ENCODE data around the gene ACSM5. TPM values are rescaled to one million over a fixed set of nuclear protein-coding genes. Genes with fewer than 3 reads are reported as not detected.
"Not testable (repeated sequence)": the region's sequence is repeated elsewhere in the genome, so short reads cannot be mapped to it uniquely, and the experiment has no call there.

ACSM5 gene
- total and polyA plus RNA-seq, 2 donors (not counting 1 experiment from before 2014, with no cell fraction given): not detected

DNA sequence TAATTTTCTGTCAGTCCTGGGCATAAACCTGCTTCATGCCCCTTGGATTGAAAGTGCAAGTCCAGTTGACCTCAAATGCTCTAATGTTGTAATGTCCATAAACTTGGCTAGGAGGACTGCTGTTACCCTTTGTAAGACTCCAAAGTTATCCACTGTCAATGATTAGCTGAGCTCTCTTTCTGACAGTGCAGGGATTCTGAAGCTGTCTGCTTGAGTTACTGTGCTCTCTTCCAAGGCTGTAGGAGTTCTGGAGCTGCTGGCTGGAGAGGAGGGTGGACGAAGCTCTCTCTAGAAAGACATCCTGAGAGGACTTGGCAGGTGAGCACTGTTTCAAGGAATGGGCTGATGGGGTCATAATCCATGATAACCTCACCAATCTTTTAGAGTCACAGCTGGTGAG lies 42.0 kb downstream of the ACSM5 start, which contains the start of gene ACSM2A:
ACSM2A (plus strand) TSS at position 158 of the 400 bp plus-strand sequence. CDS start 8,594 bp downstream, outside the sequence.
- H3K27ac ChIP-seq (ENCODE audit: low read length in 2 of 2); H3K9me3 Mint-ChIP-seq (ENCODE audit: insufficient read depth); H3K4me3 Mint-ChIP-seq; CTCF ChIA-PET; H3K27me3 Mint-ChIP-seq; POLR2A ChIA-PET; intact Hi-C loops (cut with micrococcal nuclease); H3K9ac ChIP-seq (ENCODE audit: low read length); H3K4me3 ChIP-seq (ENCODE audit: control extremely low read depth in 1 of 5, extremely low read depth in 1 of 5, insufficient read depth in 1 of 5, low read depth in 2 of 5, low read length in 4 of 5); H4K20me1 ChIP-seq (ENCODE audit: control insufficient read depth, insufficient read depth, low read length, poor library complexity, severe bottlenecking); H3K4me2 ChIP-seq (replicated peaks; ENCODE audit: low read depth, low read length, poor library complexity, severe bottlenecking); H3K27ac Mint-ChIP-seq; H3K79me2 ChIP-seq (ENCODE audit: control insufficient read depth, insufficient read depth, low read length); DNase-seq; H3K9me3 ChIP-seq (ENCODE audit: control extremely low read depth in 1 of 3, control insufficient read depth in 2 of 3, insufficient read depth in 1 of 3, low read length in 2 of 3); H3K27me3 ChIP-seq (replicated peaks in 1 of 4; ENCODE audit: control extremely low read depth in 1 of 4, control insufficient read depth in 3 of 4, insufficient read depth in 4 of 4, low read length in 3 of 4); ATAC-seq (ENCODE audit: low read depth); H3K36me3 ChIP-seq (replicated peaks in 1 of 2; ENCODE audit: control extremely low read depth in 1 of 2, control insufficient read depth in 1 of 2, extremely low read depth in 1 of 2, insufficient read depth in 2 of 2, low read length in 1 of 2); H3K4me1 ChIP-seq (ENCODE audit: control insufficient read depth in 2 of 2, insufficient read depth in 2 of 2, low read length in 2 of 2); H3K4me1 Mint-ChIP-seq; H2AFZ ChIP-seq (ENCODE audit: insufficient read depth, low read depth, low read length, poor library complexity, severe bottlenecking): not testable (repeated sequence)
- WGBS (ENCODE audit: insufficient coverage): no CpG with 5 or more reads among the region's 1 CpG

DNA sequence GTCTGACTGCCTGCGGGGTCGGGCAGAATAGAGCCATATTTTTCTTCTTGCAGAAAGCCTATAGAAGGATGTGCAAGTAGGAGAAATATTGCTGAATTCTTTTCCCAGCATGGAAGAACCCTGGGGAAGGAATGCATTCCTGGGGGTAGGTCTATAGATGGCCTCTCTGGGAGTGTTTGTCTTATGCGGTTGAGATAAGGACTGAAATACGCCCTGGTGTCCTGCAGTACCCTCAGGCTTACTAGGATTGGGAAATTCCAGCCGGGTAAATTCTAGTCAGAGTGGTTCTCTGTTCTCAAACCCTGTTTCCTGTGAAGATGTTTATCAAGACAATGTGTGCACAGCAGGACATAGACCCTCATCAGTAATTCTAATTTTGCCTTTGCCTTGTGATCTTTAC lies 44.3 kb downstream of the ACSM5 start:
- H3K27me3 Mint-ChIP-seq; H3K4me3 Mint-ChIP-seq; H3K4me2 ChIP-seq (replicated peaks; ENCODE audit: low read depth, low read length, poor library complexity, severe bottlenecking); ATAC-seq (ENCODE audit: low read depth); H3K4me1 ChIP-seq (ENCODE audit: control insufficient read depth in 2 of 2, insufficient read depth in 2 of 2, low read length in 2 of 2); intact Hi-C loops (cut with micrococcal nuclease); H3K27me3 ChIP-seq (replicated peaks in 1 of 4; ENCODE audit: control extremely low read depth in 1 of 4, control insufficient read depth in 3 of 4, insufficient read depth in 4 of 4, low read length in 3 of 4); H3K79me2 ChIP-seq (ENCODE audit: control insufficient read depth, insufficient read depth, low read length); H3K9ac ChIP-seq (ENCODE audit: low read length); POLR2A ChIA-PET; H3K27ac ChIP-seq (ENCODE audit: low read length in 2 of 2); H4K20me1 ChIP-seq (ENCODE audit: control insufficient read depth, insufficient read depth, low read length, poor library complexity, severe bottlenecking); H3K27ac Mint-ChIP-seq; H3K36me3 ChIP-seq (replicated peaks in 1 of 2; ENCODE audit: control extremely low read depth in 1 of 2, control insufficient read depth in 1 of 2, extremely low read depth in 1 of 2, insufficient read depth in 2 of 2, low read length in 1 of 2); H3K9me3 Mint-ChIP-seq (ENCODE audit: insufficient read depth); H2AFZ ChIP-seq (ENCODE audit: insufficient read depth, low read depth, low read length, poor library complexity, severe bottlenecking); CTCF ChIA-PET; DNase-seq; H3K4me3 ChIP-seq (ENCODE audit: control extremely low read depth in 1 of 5, extremely low read depth in 1 of 5, insufficient read depth in 1 of 5, low read depth in 2 of 5, low read length in 4 of 5); H3K9me3 ChIP-seq (ENCODE audit: control extremely low read depth in 1 of 3, control insufficient read depth in 2 of 3, insufficient read depth in 1 of 3, low read length in 2 of 3); H3K4me1 Mint-ChIP-seq: not testable (repeated sequence)
- WGBS (ENCODE audit: insufficient coverage): no CpG with 5 or more reads among the region's 5 CpGs

DNA sequence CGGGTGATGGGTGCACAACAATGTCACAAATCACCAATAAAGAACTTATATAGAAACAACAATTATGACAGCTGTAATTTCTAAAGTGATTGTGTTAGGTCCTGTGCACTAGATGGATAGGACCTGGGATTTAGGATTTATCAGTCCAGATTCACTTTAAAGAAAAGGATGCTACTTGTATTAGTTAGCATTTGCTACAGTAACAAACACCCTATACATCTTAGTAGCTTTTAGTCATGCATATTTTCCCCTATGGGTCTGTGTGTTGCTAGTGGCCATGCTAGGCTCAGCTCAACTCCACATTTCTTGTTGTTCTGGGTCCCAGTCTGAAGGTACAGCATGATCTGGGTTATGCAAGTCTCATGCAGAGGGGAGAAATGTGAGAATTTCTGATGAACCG lies 49.9 kb downstream of the ACSM5 start:
- H3K9me3 ChIP-seq (ENCODE audit: control extremely low read depth in 1 of 3, control insufficient read depth in 2 of 3, insufficient read depth in 1 of 3, low read length in 2 of 3); ATAC-seq (ENCODE audit: low read depth); H3K79me2 ChIP-seq (ENCODE audit: control insufficient read depth, insufficient read depth, low read length); POLR2A ChIA-PET; H3K4me1 Mint-ChIP-seq; H3K4me1 ChIP-seq (ENCODE audit: control insufficient read depth in 2 of 2, insufficient read depth in 2 of 2, low read length in 2 of 2); H3K4me2 ChIP-seq (replicated peaks; ENCODE audit: low read depth, low read length, poor library complexity, severe bottlenecking); H3K4me3 ChIP-seq (ENCODE audit: control extremely low read depth in 1 of 5, extremely low read depth in 1 of 5, insufficient read depth in 1 of 5, low read depth in 2 of 5, low read length in 4 of 5); H3K27me3 ChIP-seq (replicated peaks in 1 of 4; ENCODE audit: control extremely low read depth in 1 of 4, control insufficient read depth in 3 of 4, insufficient read depth in 4 of 4, low read length in 3 of 4); H3K36me3 ChIP-seq (replicated peaks in 1 of 2; ENCODE audit: control extremely low read depth in 1 of 2, control insufficient read depth in 1 of 2, extremely low read depth in 1 of 2, insufficient read depth in 2 of 2, low read length in 1 of 2); CTCF ChIA-PET; H2AFZ ChIP-seq (ENCODE audit: insufficient read depth, low read depth, low read length, poor library complexity, severe bottlenecking); H3K27ac ChIP-seq (ENCODE audit: low read length in 2 of 2); DNase-seq; intact Hi-C loops (cut with micrococcal nuclease); H4K20me1 ChIP-seq (ENCODE audit: control insufficient read depth, insufficient read depth, low read length, poor library complexity, severe bottlenecking); H3K9me3 Mint-ChIP-seq (ENCODE audit: insufficient read depth); H3K27me3 Mint-ChIP-seq; H3K27ac Mint-ChIP-seq; H3K9ac ChIP-seq (ENCODE audit: low read length); H3K4me3 Mint-ChIP-seq: not testable (repeated sequence)
- 100% methylated on average over 1 of the region's 2 CpGs for WGBS (ENCODE audit: insufficient coverage)

DNA sequence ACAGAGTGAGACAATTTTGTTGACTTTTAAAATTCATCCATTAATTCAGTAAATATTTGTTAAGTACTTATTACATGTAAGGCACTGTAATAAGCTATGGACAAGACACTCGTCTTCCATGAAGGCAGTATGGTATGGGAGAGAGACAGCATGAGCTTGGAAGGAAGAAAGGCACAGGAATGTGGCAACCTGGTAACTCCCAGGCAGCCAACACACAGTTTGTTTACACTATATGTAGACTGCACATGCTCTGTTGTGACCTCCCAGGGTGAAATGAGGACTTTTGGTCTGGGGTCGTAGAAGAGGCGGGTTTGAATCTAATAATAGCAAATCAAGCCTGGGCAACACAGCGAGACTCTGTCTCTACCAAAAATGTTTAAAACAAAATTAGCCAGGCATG lies 51.0 kb downstream of the ACSM5 start:
- H3K27me3 Mint-ChIP-seq; CTCF ChIA-PET; H3K4me1 Mint-ChIP-seq; H3K4me3 Mint-ChIP-seq; ATAC-seq (ENCODE audit: low read depth); H2AFZ ChIP-seq (ENCODE audit: insufficient read depth, low read depth, low read length, poor library complexity, severe bottlenecking); H3K27ac Mint-ChIP-seq; H3K9ac ChIP-seq (ENCODE audit: low read length); H3K4me1 ChIP-seq (ENCODE audit: control insufficient read depth in 2 of 2, insufficient read depth in 2 of 2, low read length in 2 of 2); H3K27me3 ChIP-seq (replicated peaks in 1 of 4; ENCODE audit: control extremely low read depth in 1 of 4, control insufficient read depth in 3 of 4, insufficient read depth in 4 of 4, low read length in 3 of 4); POLR2A ChIA-PET; H3K4me3 ChIP-seq (ENCODE audit: control extremely low read depth in 1 of 5, extremely low read depth in 1 of 5, insufficient read depth in 1 of 5, low read depth in 2 of 5, low read length in 4 of 5); H3K4me2 ChIP-seq (replicated peaks; ENCODE audit: low read depth, low read length, poor library complexity, severe bottlenecking); H3K27ac ChIP-seq (ENCODE audit: low read length in 2 of 2); H3K36me3 ChIP-seq (replicated peaks in 1 of 2; ENCODE audit: control extremely low read depth in 1 of 2, control insufficient read depth in 1 of 2, extremely low read depth in 1 of 2, insufficient read depth in 2 of 2, low read length in 1 of 2); H4K20me1 ChIP-seq (ENCODE audit: control insufficient read depth, insufficient read depth, low read length, poor library complexity, severe bottlenecking); H3K79me2 ChIP-seq (ENCODE audit: control insufficient read depth, insufficient read depth, low read length); H3K9me3 Mint-ChIP-seq (ENCODE audit: insufficient read depth); H3K9me3 ChIP-seq (ENCODE audit: control extremely low read depth in 1 of 3, control insufficient read depth in 2 of 3, insufficient read depth in 1 of 3, low read length in 2 of 3); DNase-seq; intact Hi-C loops (cut with micrococcal nuclease): not testable (repeated sequence)
- WGBS (ENCODE audit: insufficient coverage): no CpG with 5 or more reads among the region's 4 CpGs

All from B cell (primary cell).